Measurements from ENCODE around the gene TMCC2.

The TMCC2 gene

GRCh38 chr1:205303247-205303888 lies 75.6 kb downstream of the TMCC2 start:
- DNase-seq (ENCODE audit: low spot score) = no peak

- no peak for DNase-seq (ENCODE audit: low spot score)
Measured at GRCh38 chr1:205304046-205304694, 76.4 kb downstream of the TMCC2 start.

GRCh38 chr1:205304695-205305070 lies 76.9 kb downstream of the TMCC2 start:
- DNase-seq (ENCODE audit: low spot score) = no peak

GRCh38 chr1:205306929-205307566 lies 79.3 kb downstream of the TMCC2 start:
- no peak for DNase-seq (ENCODE audit: low spot score)

GRCh38 chr1:205309741-205310140 lies 82.0 kb downstream of the TMCC2 start:
- no peak for DNase-seq (ENCODE audit: low spot score)

- no peak for DNase-seq (ENCODE audit: low spot score)
Measured at GRCh38 chr1:205310976-205311704, 83.4 kb downstream of the TMCC2 start.

GRCh38 chr1:205312866-205313562 lies 85.3 kb downstream of the TMCC2 start:
- DNase-seq (ENCODE audit: low spot score) = no peak

- peak; percentile 45 for DNase-seq (ENCODE audit: low spot score)
Measured at GRCh38 chr1:205313563-205314308, 86.0 kb downstream of the TMCC2 start.

- peak; percentile 18 for DNase-seq (ENCODE audit: low spot score)
Measured at GRCh38 chr1:205315008-205315618, 87.4 kb downstream of the TMCC2 start.

GRCh38 chr1:205316161-205316566 lies 88.4 kb downstream of the TMCC2 start:
- DNase-seq (ENCODE audit: low spot score) = no peak

GRCh38 chr1:205317311-205317917 lies 89.7 kb downstream of the TMCC2 start:
- no peak for DNase-seq (ENCODE audit: low spot score)

GRCh38 chr1:205318231-205318991 lies 90.7 kb downstream of the TMCC2 start:
- no peak for DNase-seq (ENCODE audit: low spot score)

- DNase-seq (ENCODE audit: low spot score) = peak; percentile 26
Measured at GRCh38 chr1:205319081-205320018, 91.6 kb downstream of the TMCC2 start.

GRCh38 chr1:205321162-205321958 lies 93.6 kb downstream of the TMCC2 start, which contains the start of gene NUAK2:
TSS of gene NUAK2 (minus strand) at chr1:205321745. CDS start at chr1:205321628, 117 bp downstream.
- DNase-seq (ENCODE audit: low spot score) = peak; percentile 81

GRCh38 chr1:205321959-205322283 lies 94.2 kb downstream of the TMCC2 start:
- no peak for DNase-seq (ENCODE audit: low spot score)
